ENCODE results near the gene GPATCH4.

DNA sequence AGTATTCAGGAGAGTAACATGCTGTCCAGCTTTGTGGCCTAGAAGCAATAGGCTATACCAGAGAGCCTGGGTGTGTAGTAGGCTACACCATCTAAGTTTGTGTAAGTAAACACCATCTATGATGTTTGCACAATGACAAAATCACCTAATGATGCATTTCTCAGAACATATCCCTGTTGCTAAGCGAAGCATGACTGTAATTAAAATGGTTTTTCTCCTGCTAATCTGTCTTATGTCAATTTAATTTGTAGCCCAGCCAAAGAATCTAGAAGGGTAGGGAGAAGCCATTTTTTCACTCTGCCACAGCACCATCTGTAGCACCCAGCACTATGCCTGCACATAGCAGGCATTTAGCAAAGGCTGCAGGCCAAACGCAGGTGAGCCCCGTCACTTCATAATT, 23.7 kb downstream of the GPATCH4 start:
- TF ChIP-seq, protein P1, sequence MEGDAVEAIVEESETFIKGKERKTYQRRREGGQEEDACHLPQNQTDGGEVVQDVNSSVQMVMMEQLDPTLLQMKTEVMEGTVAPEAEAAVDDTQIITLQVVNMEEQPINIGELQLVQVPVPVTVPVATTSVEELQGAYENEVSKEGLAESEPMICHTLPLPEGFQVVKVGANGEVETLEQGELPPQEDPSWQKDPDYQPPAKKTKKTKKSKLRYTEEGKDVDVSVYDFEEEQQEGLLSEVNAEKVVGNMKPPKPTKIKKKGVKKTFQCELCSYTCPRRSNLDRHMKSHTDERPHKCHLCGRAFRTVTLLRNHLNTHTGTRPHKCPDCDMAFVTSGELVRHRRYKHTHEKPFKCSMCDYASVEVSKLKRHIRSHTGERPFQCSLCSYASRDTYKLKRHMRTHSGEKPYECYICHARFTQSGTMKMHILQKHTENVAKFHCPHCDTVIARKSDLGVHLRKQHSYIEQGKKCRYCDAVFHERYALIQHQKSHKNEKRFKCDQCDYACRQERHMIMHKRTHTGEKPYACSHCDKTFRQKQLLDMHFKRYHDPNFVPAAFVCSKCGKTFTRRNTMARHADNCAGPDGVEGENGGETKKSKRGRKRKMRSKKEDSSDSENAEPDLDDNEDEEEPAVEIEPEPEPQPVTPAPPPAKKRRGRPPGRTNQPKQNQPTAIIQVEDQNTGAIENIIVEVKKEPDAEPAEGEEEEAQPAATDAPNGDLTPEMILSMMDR (IDR thresholded peaks at IDR 0.05) = no peak
- no peak for TF ChIP-seq POLR2A (IDR thresholded peaks at IDR 0.05)
- TF ChIP-seq POLR2AphosphoS5 (IDR thresholded peaks at IDR 0.05) = peak in 1 of 3 donors; percentile 15
- TF ChIP-seq EP300 (IDR thresholded peaks at IDR 0.05; ENCODE audit: low read depth) = no peak

All from transverse colon (tissue), 4 donors.